AG08396 (cell line): ENCODE results near the gene JAG2.
"Not testable (repeated sequence)": the region's sequence is repeated elsewhere in the genome, so short reads cannot be mapped to it uniquely, and the experiment has no call there.

Experiments
- DNase-seq: peaks from one replicate; pipeline ENCODE4 v3.0.0; 2012; ENCODE audit warnings: low spot score, mixed read lengths

Gene JAG2

GRCh38 chr14:105117710-105118385 lies 50.7 kb downstream of the JAG2 start:
- no peak for DNase-seq

- peak; percentile 2 for DNase-seq
Measured at GRCh38 chr14:105117257-105117646, 51.3 kb downstream of the JAG2 start.

- DNase-seq = no peak
Measured at GRCh38 chr14:105116451-105117256, 51.9 kb downstream of the JAG2 start.

DNA sequence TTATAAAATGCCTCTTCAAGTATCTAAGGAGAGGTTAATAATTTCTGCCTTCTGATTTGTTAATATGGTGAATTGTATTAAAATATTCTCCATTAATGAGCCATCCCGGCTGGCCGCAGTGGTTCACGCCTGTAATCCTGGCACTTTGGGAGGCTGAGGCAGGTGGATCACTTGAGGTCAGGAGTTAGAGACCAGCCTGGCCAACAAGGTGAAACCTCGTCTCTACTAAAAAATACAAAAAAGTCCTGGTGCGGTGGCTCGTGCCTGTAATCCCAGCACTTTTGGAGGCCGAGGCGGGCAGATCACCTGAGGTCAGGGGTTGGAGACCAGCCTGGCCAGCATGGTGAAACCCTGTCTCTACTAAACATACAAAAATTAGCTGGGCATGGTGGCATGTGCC lies 59.3 kb downstream of the JAG2 start:
- DNase-seq = not testable (repeated sequence)

DNA sequence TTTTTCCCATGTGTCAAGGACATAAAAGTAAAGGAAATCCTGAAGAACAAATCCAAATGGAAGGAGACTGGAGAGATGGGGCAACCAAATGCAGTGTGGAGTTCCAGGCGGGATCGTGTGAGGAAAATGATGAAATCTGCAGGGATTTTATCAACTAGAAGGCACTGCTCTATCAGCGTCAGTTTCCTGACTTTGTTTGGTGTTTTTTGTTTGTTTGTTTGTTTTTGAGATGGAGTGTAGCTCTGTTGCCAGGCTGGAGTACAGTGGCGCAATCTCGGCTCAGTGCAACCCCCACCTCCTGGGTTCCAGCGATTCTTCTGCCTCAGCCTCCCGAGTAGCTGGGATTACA lies 60.1 kb downstream of the JAG2 start:
- no peak for DNase-seq

- peak; percentile 3 for DNase-seq
Measured at GRCh38 chr14:105107781-105108515, 60.6 kb downstream of the JAG2 start.

DNA sequence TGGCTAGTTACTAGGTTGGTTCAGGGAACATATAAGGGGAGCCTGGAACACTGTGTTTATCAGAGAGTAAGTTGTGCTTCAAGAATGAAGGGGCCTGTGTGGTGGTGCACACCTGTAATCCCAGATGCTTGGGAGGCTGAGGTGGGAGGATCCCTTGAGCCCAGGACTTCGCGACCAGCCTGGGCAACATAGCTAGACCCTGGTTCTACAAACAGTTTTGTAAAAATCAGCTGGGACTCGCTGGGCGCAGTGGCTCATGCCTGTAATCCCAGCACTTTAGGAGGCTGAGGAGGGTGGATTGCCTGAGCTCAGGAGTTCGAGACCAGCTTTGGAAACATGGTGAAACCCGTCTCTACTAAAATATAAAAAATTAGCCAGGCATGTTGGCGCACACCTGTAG lies 61.2 kb downstream of the JAG2 start:
- DNase-seq = no peak

- DNase-seq = no peak
Measured at GRCh38 chr14:105105158-105105557, 63.4 kb downstream of the JAG2 start.

- DNase-seq = peak; percentile 1
Measured at GRCh38 chr14:105102893-105103292, 65.7 kb downstream of the JAG2 start.

DNA sequence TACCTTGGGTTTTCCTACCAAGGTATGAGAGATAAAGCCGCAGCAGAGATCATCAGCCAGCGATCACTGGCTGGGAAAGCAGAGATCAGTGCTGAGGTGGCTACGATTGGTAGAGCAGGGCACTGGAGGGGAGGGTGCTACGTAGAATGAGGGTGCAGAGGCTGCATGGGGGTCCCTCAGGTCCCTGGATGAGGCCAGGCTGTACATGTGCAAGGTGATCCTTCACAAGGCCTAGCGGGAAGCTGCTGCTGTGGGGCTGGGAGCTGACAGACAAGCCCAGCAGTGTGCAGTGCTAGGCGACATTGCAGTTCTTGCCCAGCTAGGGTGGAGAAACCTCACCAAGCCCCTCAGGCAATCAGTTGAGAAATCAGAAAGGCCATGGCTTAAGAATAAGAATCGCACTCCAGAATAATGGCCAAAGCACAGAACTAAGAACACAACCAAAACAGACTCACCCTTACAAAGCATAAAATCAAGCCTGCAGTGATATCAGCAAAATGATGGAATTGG lies 66.2 kb downstream of the JAG2 start:
- DNase-seq = no peak

- no peak for DNase-seq
Measured at GRCh38 chr14:105100910-105101309, 67.7 kb downstream of the JAG2 start.

DNA sequence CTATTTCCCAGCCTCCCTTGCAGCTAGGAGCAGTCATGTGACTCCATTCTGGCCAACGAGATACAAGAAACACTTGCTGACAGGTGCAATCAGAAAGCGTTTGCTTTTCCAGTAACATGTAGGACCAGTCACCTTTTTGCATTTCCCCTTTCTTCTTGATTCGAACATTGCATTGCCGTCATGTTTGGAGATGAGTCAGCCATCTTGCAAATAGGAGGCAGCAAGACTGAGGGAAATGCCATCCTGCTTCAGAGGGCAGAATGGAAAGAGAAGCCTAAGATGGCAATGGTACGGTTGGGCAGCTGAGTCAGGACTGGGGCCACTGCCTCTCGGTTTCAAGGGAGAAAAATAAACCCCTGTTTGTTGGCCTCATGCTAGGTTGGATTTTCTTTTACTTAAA lies 68.8 kb downstream of the JAG2 start:
- DNase-seq = no peak

GRCh38 chr14:105098316-105098715 lies 70.3 kb downstream of the JAG2 start:
- no peak for DNase-seq

DNA sequence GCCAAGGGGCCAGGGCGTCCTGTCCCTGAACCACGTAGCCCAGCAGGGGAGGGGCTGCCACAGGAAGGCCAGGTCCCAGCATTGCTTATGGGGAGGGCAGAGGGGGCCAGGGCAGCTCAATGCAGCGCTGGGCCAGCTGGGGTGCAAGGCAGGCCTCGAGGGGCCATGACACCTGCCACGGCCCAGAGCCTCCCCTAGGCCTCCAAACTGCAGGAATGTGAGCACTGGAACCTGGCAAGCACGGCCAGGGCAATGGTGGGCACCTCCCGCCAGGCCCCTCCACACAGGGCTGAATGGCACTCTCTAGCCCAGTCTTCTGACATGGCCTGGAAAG lies 70.8 kb downstream of the JAG2 start:
- no peak for DNase-seq

GRCh38 chr14:105096206-105096875 lies 72.2 kb downstream of the JAG2 start:
- no peak for DNase-seq

DNA sequence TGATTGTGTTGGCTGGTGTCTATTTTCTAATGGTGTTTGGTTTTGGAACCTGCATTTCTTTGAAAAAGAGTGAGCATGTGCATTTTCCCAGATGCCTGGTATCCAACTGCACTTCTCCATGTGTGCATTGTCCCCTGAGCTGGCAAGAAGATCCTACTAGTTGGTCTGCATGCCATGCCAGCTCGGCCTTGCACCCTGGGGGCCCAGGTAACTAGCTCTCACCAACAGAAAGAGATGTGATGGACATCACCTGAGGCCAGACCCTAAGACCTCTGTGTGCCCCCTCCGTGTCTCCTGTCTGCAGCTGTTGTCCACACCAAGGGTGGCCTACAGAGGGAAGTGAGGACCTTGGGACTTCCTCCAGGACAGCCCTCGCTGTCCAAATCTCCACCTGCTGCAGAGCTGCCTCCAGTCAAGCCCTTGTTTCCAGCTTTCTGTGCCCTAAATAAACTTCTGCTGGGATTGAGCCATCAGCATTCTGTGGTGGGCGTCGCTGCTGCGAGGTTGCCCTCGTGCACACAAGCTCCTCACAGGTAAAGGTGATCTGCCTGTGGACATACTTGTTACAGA lies 73.3 kb downstream of the JAG2 start:
- DNase-seq = no peak

DNA sequence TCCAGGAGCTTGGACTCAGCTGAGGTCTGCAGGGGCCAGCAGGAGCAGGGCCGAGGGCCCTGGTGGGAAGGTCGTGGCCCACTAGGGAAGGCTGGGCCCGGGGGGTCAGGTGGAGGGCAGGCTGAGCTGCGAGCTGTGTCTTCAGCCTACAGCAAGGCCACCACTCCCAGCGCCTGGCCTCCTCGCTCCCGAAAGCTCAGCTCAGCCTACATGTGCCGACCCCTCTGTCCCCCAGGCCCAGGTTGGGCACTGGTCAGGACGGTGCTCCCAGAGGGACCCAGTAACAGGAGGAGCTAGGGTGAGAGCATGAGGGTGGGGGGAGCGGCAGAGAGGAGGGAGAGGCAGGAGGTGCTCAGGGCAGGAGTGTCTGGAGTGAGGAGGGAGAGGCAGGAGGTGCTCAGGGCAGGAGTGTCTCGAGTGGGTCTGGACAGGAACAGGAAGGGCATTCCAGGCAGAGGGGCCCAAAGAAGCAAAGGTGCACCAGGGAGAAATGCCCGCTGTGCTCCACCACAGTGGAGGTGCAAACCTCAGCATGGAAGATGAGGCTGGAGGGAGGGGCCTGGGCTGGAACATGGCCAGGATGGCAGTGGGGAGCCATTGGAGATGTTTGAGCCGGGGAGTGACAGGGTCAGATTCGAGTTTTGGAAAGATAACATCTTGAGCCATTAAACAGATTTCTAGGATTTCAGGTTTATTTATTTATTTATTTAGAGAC lies 74.2 kb downstream of the JAG2 start:
- DNase-seq = peak; percentile 12

- DNase-seq = peak; percentile 88
Measured at GRCh38 chr14:105093431-105094192, 75.0 kb downstream of the JAG2 start.

GRCh38 chr14:105093038-105093430 lies 75.5 kb downstream of the JAG2 start:
- DNase-seq = peak; percentile 93

- DNase-seq = peak; percentile 41
Measured at GRCh38 chr14:105092171-105093037, 76.2 kb downstream of the JAG2 start.
